Mesendoderm (in vitro differentiated cells): ENCODE results near the gene SMCO3.

Experiments used
- DNase-seq: peaks from one replicate; pipeline ENCODE4 v3.0.0; 2013
- H2AK5ac ChIP-seq: 2 replicates; pipeline ENCODE4 v1.6.1; 2013; ENCODE audit warnings: low read length, inconsistent platforms
- H2BK120ac ChIP-seq: 2 replicates; pipeline ENCODE4 v1.6.1; 2013; ENCODE audit warnings: low read depth, mild to moderate bottlenecking, low read length, moderate library complexity, mixed read lengths
- H2BK15ac ChIP-seq: replicated peaks from 2 replicates; pipeline ENCODE4 v1.6.1; 2013; ENCODE audit warnings: low read depth, mild to moderate bottlenecking, moderate library complexity
- H2BK5ac ChIP-seq: 2 replicates; pipeline ENCODE4 v1.6.1; 2013; ENCODE audit warnings: low read length, inconsistent platforms
- H3K18ac ChIP-seq: 2 replicates; pipeline ENCODE4 v1.6.1; 2013; ENCODE audit warnings: mild to moderate bottlenecking, low read length, mixed read lengths
- H3K23ac ChIP-seq: one replicate; pipeline ENCODE4 v1.6.1; 2013; ENCODE audit warnings: low read length
- H3K27ac ChIP-seq: 2 replicates; pipeline ENCODE4 v1.5.1; 2013; ENCODE audit warnings: low read depth, mild to moderate bottlenecking, inconsistent platforms, low read length, moderate library complexity
- H3K27me3 ChIP-seq: 2 replicates; pipeline ENCODE4 v1.6.1; 2013; ENCODE audit warnings: low read length, control low read depth, mild to moderate bottlenecking, inconsistent platforms; ENCODE audit not compliant: insufficient read depth, poor library complexity
- H3K36me3 ChIP-seq: 2 replicates; pipeline ENCODE4 v1.6.1; 2013; ENCODE audit warnings: low read length, inconsistent platforms; ENCODE audit not compliant: control insufficient read depth, insufficient read depth
- H3K4ac ChIP-seq: one replicate; pipeline ENCODE4 v1.6.1; 2013; ENCODE audit warnings: low read depth, mild to moderate bottlenecking, low read length, moderate library complexity
- H3K4me1 ChIP-seq: 2 replicates; pipeline ENCODE4 v1.6.1; 2013; ENCODE audit warnings: low read depth, low read length, inconsistent platforms; ENCODE audit not compliant: control insufficient read depth
- H3K4me2 ChIP-seq: 2 replicates; pipeline ENCODE4 v1.6.1; 2013; ENCODE audit warnings: low read length
- H3K4me3 ChIP-seq: 2 replicates; pipeline ENCODE4 v1.5.1; 2013; ENCODE audit warnings: mild to moderate bottlenecking, low read length
- H3K56ac ChIP-seq: one replicate; pipeline ENCODE4 v1.6.1; 2013; ENCODE audit warnings: low read length
- H3K79me1 ChIP-seq: 2 replicates; pipeline ENCODE4 v1.6.1; 2013; ENCODE audit warnings: low read length, inconsistent platforms
- H3K79me2 ChIP-seq: 2 replicates; pipeline ENCODE4 v1.6.1; 2013; ENCODE audit warnings: mild to moderate bottlenecking, low read length; ENCODE audit not compliant: control insufficient read depth, insufficient read depth
- H3K9ac ChIP-seq: 2 replicates; pipeline ENCODE4 v1.6.1; 2013; ENCODE audit warnings: low read length, inconsistent platforms
- H4K5ac ChIP-seq: one replicate; pipeline ENCODE4 v1.6.1; 2013; ENCODE audit warnings: low read length
- H4K8ac ChIP-seq: one replicate; pipeline ENCODE4 v1.6.1; 2013; ENCODE audit warnings: low read depth, mild to moderate bottlenecking, control low read depth, low read length, moderate library complexity
- WGBS: extraction: QIAGEN DNeasy Blood & Tissue Kit; methylation state at CpG from one replicate; pipeline ENCODE4 v1.1.7; 2013; ENCODE audit warnings: low lambda C conversion rate, missing lambda C conversion rate; ENCODE audit not compliant: insufficient coverage; ENCODE audit errors: extremely low coverage; 5-methylcytosine and 5-hydroxymethylcytosine counted together

SMCO3 gene

GRCh38 chr12:14774074-14774905 lies 39.7 kb downstream of the SMCO3 start:
- peak; percentile 98 for DNase-seq
- H3K36me3 ChIP-seq = no peaks in the 10 kb centered on the region
- no peak overlapping the region for H2BK120ac ChIP-seq
- peaks cover 1% of the 10 kb centered on the region for H3K79me1 ChIP-seq
- no peaks in the 10 kb centered on the region for H3K27me3 ChIP-seq
- peak overlapping the region; percentile 83 for H3K9ac ChIP-seq
- peak overlapping the region; percentile 58 for H4K8ac ChIP-seq
- H3K27ac ChIP-seq = peak overlapping the region; percentile 22
- H3K56ac ChIP-seq = peak overlapping the region; percentile 92
- H3K4me3 ChIP-seq = peak overlapping the region; percentile 78
- H3K23ac ChIP-seq = no peak overlapping the region
- H3K79me2 ChIP-seq = no peaks in the 10 kb centered on the region
- H3K18ac ChIP-seq = peak overlapping the region; percentile 71
- whole genome bisulfite sequencing = no CpG with 5 or more reads among the region's 67 CpGs
- peak overlapping the region; percentile 71 for H3K4me2 ChIP-seq
- H2BK5ac ChIP-seq = no peak overlapping the region
- no peak overlapping the region for H2AK5ac ChIP-seq
- no peak overlapping the region for H3K4ac ChIP-seq
- H2BK15ac ChIP-seq = no peak overlapping the region
- no peak overlapping the region for H4K5ac ChIP-seq
- no peaks in the 10 kb centered on the region for H3K4me1 ChIP-seq

GRCh38 chr12:14773685-14774073 lies 40.3 kb downstream of the SMCO3 start:
- Histone ChIP-seq H3K4me2 (peak overlapping the region; percentile 53), H2BK120ac (no peak overlapping the region), H3K4me1 (no peaks in the 10 kb centered on the region), H3K79me2 (peaks cover 3% of the 10 kb centered on the region), H3K4me3 (peak overlapping the region; percentile 52), H2AK5ac (peak overlapping the region; percentile 42), H3K18ac (peak overlapping the region; percentile 71), H3K27ac (no peak overlapping the region), H2BK5ac (peak overlapping the region; percentile 37), H4K5ac (no peak overlapping the region), H3K56ac (peak overlapping the region; percentile 88), H3K4ac (peak overlapping the region; percentile 37), H3K79me1 (peaks cover 1% of the 10 kb centered on the region), H3K36me3 (no peaks in the 10 kb centered on the region), H3K27me3 (no peaks in the 10 kb centered on the region), H3K9ac (peak overlapping the region; percentile 74), H2BK15ac (no peak overlapping the region), H3K23ac (peak overlapping the region; percentile 83), H4K8ac (peak overlapping the region; percentile 58)
- no peak for DNase-seq
- no CpG with 5 or more reads among the region's 16 CpGs for WGBS

- Histone ChIP-seq H3K27me3 (no peaks in the 10 kb centered on the region), H3K79me2 (peaks cover 3% of the 10 kb centered on the region), H2BK5ac (no peak overlapping the region), H4K5ac (no peak overlapping the region), H3K23ac (no peak overlapping the region), H2AK5ac (no peak overlapping the region), H4K8ac (no peak overlapping the region), H3K4me1 (no peaks in the 10 kb centered on the region), H2BK15ac (no peak overlapping the region), H3K36me3 (no peaks in the 10 kb centered on the region), H3K79me1 (peaks cover 1% of the 10 kb centered on the region), H3K4me2 (no peak overlapping the region), H3K4me3 (no peak overlapping the region), H3K56ac (no peak overlapping the region), H3K27ac (no peak overlapping the region), H3K9ac (no peak overlapping the region), H2BK120ac (no peak overlapping the region), H3K18ac (no peak overlapping the region), H3K4ac (no peak overlapping the region)
- DNase-seq = no peak
- WGBS = no CpG with 5 or more reads among the region's 5 CpGs
Measured at GRCh38 chr12:14772946-14773345, 41.0 kb downstream of the SMCO3 start.

- Histone ChIP-seq H3K4me3 (no peak overlapping the region), H3K18ac (no peak overlapping the region), H3K4me2 (no peak overlapping the region), H3K56ac (peak overlapping the region; percentile 77), H3K27ac (peak overlapping the region; percentile 75), H2BK15ac (no peak overlapping the region), H3K4me1 (no peaks in the 10 kb centered on the region), H2BK5ac (peak overlapping the region; percentile 39), H3K9ac (peak overlapping the region; percentile 65), H3K36me3 (no peaks in the 10 kb centered on the region), H2AK5ac (no peak overlapping the region), H3K79me2 (peaks cover 5% of the 10 kb centered on the region), H3K79me1 (peaks cover 1% of the 10 kb centered on the region), H3K23ac (no peak overlapping the region), H4K5ac (no peak overlapping the region), H2BK120ac (no peak overlapping the region), H3K27me3 (no peaks in the 10 kb centered on the region), H4K8ac (no peak overlapping the region), H3K4ac (no peak overlapping the region)
- WGBS = no CpG with 5 or more reads among the region's 6 CpGs
- peak; percentile 70 for DNase-seq
Measured at GRCh38 chr12:14771651-14772137, 42.3 kb downstream of the SMCO3 start.

GRCh38 chr12:14770496-14771461 lies 43.2 kb downstream of the SMCO3 start:
- Histone ChIP-seq H3K27me3 (no peaks in the 10 kb centered on the region), H2AK5ac (no peak overlapping the region), H4K8ac (no peak overlapping the region), H3K9ac (peak overlapping the region; percentile 98), H2BK120ac (no peak overlapping the region), H3K27ac (peak overlapping the region; percentile 62), H2BK15ac (no peak overlapping the region), H3K4me1 (no peaks in the 10 kb centered on the region), H3K18ac (peak overlapping the region; percentile 56), H3K79me1 (peaks cover 1% of the 10 kb centered on the region), H3K56ac (peak overlapping the region; percentile 100), H3K4ac (peak overlapping the region; percentile 27), H3K4me2 (peak overlapping the region; percentile 47), H3K36me3 (no peaks in the 10 kb centered on the region), H3K79me2 (peaks cover 5% of the 10 kb centered on the region), H3K4me3 (peak overlapping the region; percentile 89), H2BK5ac (peak overlapping the region; percentile 86), H4K5ac (no peak overlapping the region), H3K23ac (peak overlapping the region; percentile 85)
- peak; percentile 98 for DNase-seq
- WGBS = no CpG with 5 or more reads among the region's 56 CpGs
